SK-N-SH treated with all-trans-retinoic acid at 6 μM for 48 hours (cell line): Measurements from ENCODE around the gene KRT4.

Experiments
- ATAC-seq: fragments of 200-7000 bp; cut with Tn5 transposase; 3 replicates; pipeline ENCODE4 v1.9.1; 2020; ENCODE audit warnings: mild to moderate bottlenecking, moderate library complexity
- ARNTL ChIP-seq: fragments of 450-650 bp; formaldehyde crosslinking; IDR thresholded peaks from 2 replicates; pipeline ENCODE4 v1.5.0; 2020; ENCODE audit warnings: low read depth, mild to moderate bottlenecking, moderate library complexity, borderline replicate concordance
- BACH2 ChIP-seq: fragments of 250-450 bp; sonication (Bioruptor Pico); IDR thresholded peaks from 2 replicates; pipeline ENCODE4 v1.9.0; 2021; ENCODE audit warnings: mild to moderate bottlenecking, borderline replicate concordance
- CSDC2 ChIP-seq: fragments of 250-450 bp; sonication (Bioruptor Pico); IDR thresholded peaks from 2 replicates; pipeline ENCODE4 v1.5.0; 2020; ENCODE audit warnings: mild to moderate bottlenecking, moderate library complexity
- CSRNP3 ChIP-seq: fragments of 250-450 bp; sonication (Bioruptor Pico); IDR thresholded peaks from 2 replicates; pipeline ENCODE4 v1.5.1; 2021; ENCODE audit warnings: mild to moderate bottlenecking, moderate library complexity
- ESRRG ChIP-seq: fragments of 250-450 bp; sonication (Bioruptor Pico); IDR thresholded peaks from 2 replicates; pipeline ENCODE4 v1.6.1; 2021; ENCODE audit warnings: mild to moderate bottlenecking
- GLIS3 ChIP-seq: fragments of 250-450 bp; sonication (Bioruptor Pico); IDR thresholded peaks from 2 replicates; pipeline ENCODE4 v1.5.0; 2020; ENCODE audit warnings: mild to moderate bottlenecking, moderate library complexity
- ISL1 ChIP-seq: fragments of 250-450 bp; sonication (Bioruptor Pico); IDR thresholded peaks from 2 replicates; pipeline ENCODE4 v2.1.2; 2022; ENCODE audit warnings: mild to moderate bottlenecking, moderate library complexity
- OSR1 ChIP-seq: fragments of 250-450 bp; sonication (Bioruptor Pico); IDR thresholded peaks from 2 replicates; pipeline ENCODE4 v1.8.0; 2022; ENCODE audit warnings: moderate library complexity, mild to moderate bottlenecking, inconsistent platforms
- POU6F1 ChIP-seq: fragments of 250-450 bp; sonication (Bioruptor Pico); IDR thresholded peaks from 2 replicates; pipeline ENCODE4 v1.8.0; 2021; ENCODE audit warnings: low read depth, mild to moderate bottlenecking, moderate library complexity, borderline replicate concordance
- PPARA ChIP-seq: fragments of 250-450 bp; sonication (Bioruptor Pico); IDR thresholded peaks from 2 replicates; pipeline ENCODE4 v1.5.0; 2020; ENCODE audit warnings: mild to moderate bottlenecking, borderline replicate concordance
- RARB ChIP-seq: fragments of 250-450 bp; sonication (Bioruptor Pico); IDR thresholded peaks from 2 replicates; pipeline ENCODE4 v1.8.0; 2021; ENCODE audit warnings: mild to moderate bottlenecking, moderate library complexity
- SNAI2 ChIP-seq: fragments of 250-450 bp; sonication (Bioruptor Pico); IDR thresholded peaks from 2 replicates; pipeline ENCODE4 v1.5.0; 2020; ENCODE audit warnings: mild to moderate bottlenecking, moderate library complexity
- TCF4 ChIP-seq: fragments of 250-450 bp; sonication (Bioruptor Pico); IDR thresholded peaks from 2 replicates; pipeline ENCODE4 v1.8.0; 2021; ENCODE audit warnings: mild to moderate bottlenecking, moderate library complexity, borderline replicate concordance
- TOX ChIP-seq: fragments of 250-450 bp; sonication (Bioruptor Pico); IDR thresholded peaks from 2 replicates; pipeline ENCODE4 v1.8.0; 2021; ENCODE audit warnings: mild to moderate bottlenecking, moderate library complexity, borderline replicate concordance
- ZC3H10 ChIP-seq: fragments of 250-450 bp; sonication (Bioruptor Pico); IDR thresholded peaks from 2 replicates; pipeline ENCODE4 v1.5.1; 2021; ENCODE audit warnings: mild to moderate bottlenecking, moderate library complexity
- ZFP3 ChIP-seq: fragments of 250-450 bp; sonication (Bioruptor Pico); IDR thresholded peaks from 2 replicates; pipeline ENCODE4 v1.5.0; 2020; ENCODE audit warnings: mild to moderate bottlenecking, moderate library complexity
- ZNF565 ChIP-seq: fragments of 450-650 bp; formaldehyde crosslinking; conservative IDR thresholded peaks from 2 replicates; pipeline ENCODE4 v1.5.0; 2020; ENCODE audit warnings: low read depth, mild to moderate bottlenecking, moderate library complexity
- ZNF70 ChIP-seq: fragments of 450-650 bp; formaldehyde crosslinking; IDR thresholded peaks from 2 replicates; pipeline ENCODE4 v1.5.0; 2020; ENCODE audit warnings: mild to moderate bottlenecking, moderate library complexity
- ZNF8 ChIP-seq: fragments of 450-650 bp; formaldehyde crosslinking; IDR thresholded peaks from 2 replicates; pipeline ENCODE4 v1.5.0; 2020; ENCODE audit warnings: mild to moderate bottlenecking, moderate library complexity
- TF ChIP-seq, protein P1 (sequence below): fragments of 250-450 bp; sonication (Bioruptor Pico); IDR thresholded peaks from 2 replicates; pipeline ENCODE4 v1.8.0; 2020; ENCODE audit warnings: mild to moderate bottlenecking, moderate library complexity, borderline replicate concordance
- TF ChIP-seq, protein P2 (sequence below): fragments of 250-450 bp; sonication (Bioruptor Pico); IDR thresholded peaks from 2 replicates; pipeline ENCODE4 v1.5.1; 2020; ENCODE audit warnings: low read depth, mild to moderate bottlenecking, moderate library complexity

KRT4 gene

DNA sequence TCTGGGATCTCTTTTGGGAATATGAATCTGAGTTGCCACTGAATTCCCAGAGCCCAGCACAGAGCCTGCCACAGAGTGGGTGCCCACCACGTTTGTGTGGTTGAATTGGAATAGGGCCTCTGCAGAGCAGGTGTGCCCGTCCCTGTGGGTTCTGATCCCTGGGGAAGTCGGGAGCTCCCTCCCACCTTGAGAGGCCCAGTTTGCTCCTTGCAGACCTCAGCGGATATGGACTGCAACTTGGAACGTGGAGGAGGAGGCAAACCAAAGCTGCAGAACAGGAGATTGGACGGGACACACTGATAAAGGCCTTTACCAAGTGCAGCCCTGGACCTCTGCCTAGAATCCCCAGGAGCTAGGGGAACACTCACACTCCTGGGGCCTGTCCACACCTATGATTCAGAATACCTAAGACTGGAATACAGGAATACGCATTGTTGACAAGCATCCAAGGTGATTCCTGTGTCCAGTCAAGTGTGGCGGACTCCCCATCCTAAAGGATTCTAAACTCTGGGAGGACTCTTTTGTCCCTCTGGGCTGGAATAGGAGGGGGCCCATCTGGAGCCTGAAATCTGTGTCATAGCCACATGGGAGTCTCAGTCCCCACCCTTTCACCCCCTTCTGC, 39.2 kb downstream of the KRT4 start:
- ATAC-seq = no peak
- no peak for TF ChIP-seq GLIS3 (CRISPR knock-in tag)
- TF ChIP-seq ZNF565 (CRISPR knock-in tag) = no peak
- TF ChIP-seq CSRNP3 (CRISPR knock-in tag) = no peak
- no peak for TF ChIP-seq SNAI2 (CRISPR knock-in tag)
- no peak for TF ChIP-seq OSR1 (CRISPR knock-in tag)
- TF ChIP-seq POU6F1 (CRISPR knock-in tag) = no peak
- TF ChIP-seq, protein P1, sequence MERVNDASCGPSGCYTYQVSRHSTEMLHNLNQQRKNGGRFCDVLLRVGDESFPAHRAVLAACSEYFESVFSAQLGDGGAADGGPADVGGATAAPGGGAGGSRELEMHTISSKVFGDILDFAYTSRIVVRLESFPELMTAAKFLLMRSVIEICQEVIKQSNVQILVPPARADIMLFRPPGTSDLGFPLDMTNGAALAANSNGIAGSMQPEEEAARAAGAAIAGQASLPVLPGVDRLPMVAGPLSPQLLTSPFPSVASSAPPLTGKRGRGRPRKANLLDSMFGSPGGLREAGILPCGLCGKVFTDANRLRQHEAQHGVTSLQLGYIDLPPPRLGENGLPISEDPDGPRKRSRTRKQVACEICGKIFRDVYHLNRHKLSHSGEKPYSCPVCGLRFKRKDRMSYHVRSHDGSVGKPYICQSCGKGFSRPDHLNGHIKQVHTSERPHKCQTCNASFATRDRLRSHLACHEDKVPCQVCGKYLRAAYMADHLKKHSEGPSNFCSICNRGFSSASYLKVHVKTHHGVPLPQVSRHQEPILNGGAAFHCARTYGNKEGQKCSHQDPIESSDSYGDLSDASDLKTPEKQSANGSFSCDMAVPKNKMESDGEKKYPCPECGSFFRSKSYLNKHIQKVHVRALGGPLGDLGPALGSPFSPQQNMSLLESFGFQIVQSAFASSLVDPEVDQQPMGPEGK (CRISPR knock-in tag) = no peak
- TF ChIP-seq ZFP3 (CRISPR knock-in tag) = no peak
- TF ChIP-seq ZC3H10 (CRISPR knock-in tag) = no peak
- no peak for TF ChIP-seq ZNF8 (CRISPR knock-in tag)
- no peak for TF ChIP-seq ZNF70 (CRISPR knock-in tag)
- no peak for TF ChIP-seq TCF4
- TF ChIP-seq ARNTL = no peak
- no peak for TF ChIP-seq ISL1 (CRISPR knock-in tag)
- TF ChIP-seq PPARA (CRISPR knock-in tag) = no peak
- no peak for TF ChIP-seq ESRRG (CRISPR knock-in tag)

DNA sequence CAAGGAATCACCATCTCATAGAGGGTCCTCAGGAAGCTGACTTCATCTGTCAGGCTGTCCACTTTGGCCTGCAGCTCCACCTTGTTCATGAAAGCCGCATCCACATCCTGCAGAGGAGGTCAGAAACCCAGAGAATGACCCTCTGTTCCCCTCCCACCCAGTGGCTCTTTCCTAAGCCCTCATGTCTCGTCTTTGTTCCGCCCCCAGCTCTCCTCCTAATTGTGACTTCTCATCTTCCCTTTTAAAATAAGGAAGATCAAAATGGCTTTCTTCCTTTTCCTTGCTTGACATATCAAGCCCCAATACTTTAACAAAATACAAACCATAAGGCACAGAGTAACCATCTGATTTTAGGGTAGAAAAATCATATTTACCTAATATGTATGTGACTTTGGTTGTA, 41.1 kb downstream of the KRT4 start:
- TF ChIP-seq ISL1 (CRISPR knock-in tag) (no peak), ZC3H10 (CRISPR knock-in tag) (no peak), ZFP3 (CRISPR knock-in tag) (no peak), CSDC2 (CRISPR knock-in tag) (no peak), BACH2 (CRISPR knock-in tag) (no peak), ARNTL (no peak)

GRCh38 chr12:52772188-52772587, 41.7 kb downstream of the KRT4 start:
- TF ChIP-seq BACH2 (CRISPR knock-in tag) = no peak
- TF ChIP-seq ZNF70 (CRISPR knock-in tag) = no peak
- TF ChIP-seq, protein P1 (CRISPR knock-in tag) = no peak
- no peak for TF ChIP-seq TCF4
- no peak for TF ChIP-seq RARB (CRISPR knock-in tag)
- TF ChIP-seq ZC3H10 (CRISPR knock-in tag) = no peak
- TF ChIP-seq, protein P2, sequence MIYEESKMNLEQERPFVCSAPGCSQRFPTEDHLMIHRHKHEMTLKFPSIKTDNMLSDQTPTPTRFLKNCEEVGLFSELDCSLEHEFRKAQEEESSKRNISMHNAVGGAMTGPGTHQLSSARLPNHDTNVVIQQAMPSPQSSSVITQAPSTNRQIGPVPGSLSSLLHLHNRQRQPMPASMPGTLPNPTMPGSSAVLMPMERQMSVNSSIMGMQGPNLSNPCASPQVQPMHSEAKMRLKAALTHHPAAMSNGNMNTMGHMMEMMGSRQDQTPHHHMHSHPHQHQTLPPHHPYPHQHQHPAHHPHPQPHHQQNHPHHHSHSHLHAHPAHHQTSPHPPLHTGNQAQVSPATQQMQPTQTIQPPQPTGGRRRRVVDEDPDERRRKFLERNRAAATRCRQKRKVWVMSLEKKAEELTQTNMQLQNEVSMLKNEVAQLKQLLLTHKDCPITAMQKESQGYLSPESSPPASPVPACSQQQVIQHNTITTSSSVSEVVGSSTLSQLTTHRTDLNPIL (CRISPR knock-in tag) = no peak
- TF ChIP-seq CSDC2 (CRISPR knock-in tag) = no peak
- no peak for TF ChIP-seq ESRRG (CRISPR knock-in tag)

More for the DNA sequence above, 41.1 kb downstream of the KRT4 start:
- no peak for ATAC-seq

DNA sequence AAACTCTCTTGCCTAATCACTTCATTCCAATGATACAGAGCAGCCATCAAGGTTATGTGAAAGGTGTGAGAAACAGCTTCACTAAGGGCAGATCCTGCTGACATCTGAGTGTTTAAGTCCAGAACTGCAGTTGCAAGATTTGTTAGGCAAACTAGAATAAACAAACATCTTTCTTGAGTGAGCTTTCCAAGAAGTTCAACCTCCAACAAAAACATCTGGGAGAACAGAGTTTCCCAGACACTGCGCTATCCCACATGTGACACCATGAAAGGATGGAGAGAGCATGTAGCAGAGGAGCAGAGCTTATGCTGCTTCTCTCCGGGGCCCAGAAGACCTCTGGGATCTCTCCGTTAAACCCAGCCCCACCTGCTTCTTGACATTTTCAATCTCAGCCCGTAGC, 42.4 kb downstream of the KRT4 start:
- ATAC-seq = no peak
- TF ChIP-seq ARNTL (no peak), ISL1 (CRISPR knock-in tag) (no peak), ZNF70 (CRISPR knock-in tag) (no peak), SNAI2 (CRISPR knock-in tag) (no peak), PPARA (CRISPR knock-in tag) (no peak), POU6F1 (CRISPR knock-in tag) (no peak), TOX (CRISPR knock-in tag) (no peak), BACH2 (CRISPR knock-in tag) (no peak), ESRRG (CRISPR knock-in tag) (no peak)
- TF ChIP-seq, protein P2 (CRISPR knock-in tag) = no peak

More at GRCh38 chr12:52772188-52772587, 41.7 kb downstream of the KRT4 start:
- ATAC-seq = no peak
